PFSK-1 (cell line): Measurements from ENCODE around the gene ADGRG4.

Experiments used
- FOXP2 ChIP-seq: optimal IDR thresholded peaks from 2 replicates; pipeline ENCODE3; 2011; ENCODE audit warnings: borderline replicate concordance, control low read depth, inconsistent platforms; ENCODE audit not compliant: insufficient read depth; ENCODE audit errors: extremely low read length, extremely low read depth
- POLR2AphosphoS5 ChIP-seq: IDR thresholded peaks from 2 replicates; pipeline ENCODE4 v1.6.1; 2012; ENCODE audit warnings: low read depth, mild to moderate bottlenecking, control low read depth, low read length, moderate library complexity
- SIN3A ChIP-seq: IDR thresholded peaks from 2 replicates; pipeline ENCODE4 v1.6.1; 2012; ENCODE audit warnings: mild to moderate bottlenecking, low read length, moderate library complexity, borderline replicate concordance; ENCODE audit not compliant: insufficient read depth
- TAF1 ChIP-seq: IDR thresholded peaks from 2 replicates; pipeline ENCODE4 v1.6.1; 2012; ENCODE audit warnings: low read length, control low read depth, borderline replicate concordance; ENCODE audit not compliant: insufficient read depth
- TF ChIP-seq, protein P1 (sequence below), 2 experiments: IDR thresholded peaks; 2 replicates each; pipeline versions ENCODE4 v1.6.1 to v1.8.0; 2011 to 2012; ENCODE audit warnings: low read depth in 2 of 2, low read length in 2 of 2, control low read depth in 1 of 2, inconsistent platforms in 1 of 2, mild to moderate bottlenecking in 1 of 2, moderate library complexity in 1 of 2; ENCODE audit not compliant: insufficient read depth in 1 of 2

DNA sequence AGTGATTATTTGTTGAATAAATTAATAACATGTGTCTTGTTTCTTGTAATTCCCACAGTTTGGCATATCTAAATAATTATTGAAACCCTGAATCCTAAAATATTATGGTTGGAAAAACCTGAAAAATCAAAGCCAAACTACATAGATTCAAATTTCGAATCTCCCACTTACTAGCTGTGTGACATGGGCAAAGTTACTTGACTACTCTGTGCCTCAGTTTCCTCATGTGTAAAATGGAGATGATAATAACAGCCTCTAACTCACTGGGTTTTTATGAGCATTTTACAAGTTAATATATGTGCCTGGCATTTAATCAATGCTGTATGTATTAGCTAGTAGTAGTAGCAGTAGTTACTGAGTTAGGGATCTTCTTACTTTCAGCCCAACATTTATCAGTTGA, 152.4 kb downstream of the ADGRG4 start:
- no peak for TF ChIP-seq SIN3A
- TF ChIP-seq, protein P1, sequence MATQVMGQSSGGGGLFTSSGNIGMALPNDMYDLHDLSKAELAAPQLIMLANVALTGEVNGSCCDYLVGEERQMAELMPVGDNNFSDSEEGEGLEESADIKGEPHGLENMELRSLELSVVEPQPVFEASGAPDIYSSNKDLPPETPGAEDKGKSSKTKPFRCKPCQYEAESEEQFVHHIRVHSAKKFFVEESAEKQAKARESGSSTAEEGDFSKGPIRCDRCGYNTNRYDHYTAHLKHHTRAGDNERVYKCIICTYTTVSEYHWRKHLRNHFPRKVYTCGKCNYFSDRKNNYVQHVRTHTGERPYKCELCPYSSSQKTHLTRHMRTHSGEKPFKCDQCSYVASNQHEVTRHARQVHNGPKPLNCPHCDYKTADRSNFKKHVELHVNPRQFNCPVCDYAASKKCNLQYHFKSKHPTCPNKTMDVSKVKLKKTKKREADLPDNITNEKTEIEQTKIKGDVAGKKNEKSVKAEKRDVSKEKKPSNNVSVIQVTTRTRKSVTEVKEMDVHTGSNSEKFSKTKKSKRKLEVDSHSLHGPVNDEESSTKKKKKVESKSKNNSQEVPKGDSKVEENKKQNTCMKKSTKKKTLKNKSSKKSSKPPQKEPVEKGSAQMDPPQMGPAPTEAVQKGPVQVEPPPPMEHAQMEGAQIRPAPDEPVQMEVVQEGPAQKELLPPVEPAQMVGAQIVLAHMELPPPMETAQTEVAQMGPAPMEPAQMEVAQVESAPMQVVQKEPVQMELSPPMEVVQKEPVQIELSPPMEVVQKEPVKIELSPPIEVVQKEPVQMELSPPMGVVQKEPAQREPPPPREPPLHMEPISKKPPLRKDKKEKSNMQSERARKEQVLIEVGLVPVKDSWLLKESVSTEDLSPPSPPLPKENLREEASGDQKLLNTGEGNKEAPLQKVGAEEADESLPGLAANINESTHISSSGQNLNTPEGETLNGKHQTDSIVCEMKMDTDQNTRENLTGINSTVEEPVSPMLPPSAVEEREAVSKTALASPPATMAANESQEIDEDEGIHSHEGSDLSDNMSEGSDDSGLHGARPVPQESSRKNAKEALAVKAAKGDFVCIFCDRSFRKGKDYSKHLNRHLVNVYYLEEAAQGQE (IDR thresholded peaks at IDR 0.05; ENCODE audit: insufficient read depth in 1 of 2, low read depth in 2 of 2, low read length in 2 of 2): no peak
- TF ChIP-seq POLR2AphosphoS5: no peak
- TF ChIP-seq TAF1: no peak
- no peak for TF ChIP-seq FOXP2
